ENCODE measurements around the gene BUD23. TPM values are rescaled to one million over a fixed set of nuclear protein-coding genes. Genes with fewer than 3 reads are reported as not detected.
A peak's percentile ranks its signal among the peaks of the same experiment; 100 is the strongest.

The BUD23 gene
- total and polyA plus RNA-seq, 9 of the 15 experiments (the other 6 are each of a cell fraction or from before 2014, with no cell fraction given), result 79.5 to 270 (median 150) TPM

DNA sequence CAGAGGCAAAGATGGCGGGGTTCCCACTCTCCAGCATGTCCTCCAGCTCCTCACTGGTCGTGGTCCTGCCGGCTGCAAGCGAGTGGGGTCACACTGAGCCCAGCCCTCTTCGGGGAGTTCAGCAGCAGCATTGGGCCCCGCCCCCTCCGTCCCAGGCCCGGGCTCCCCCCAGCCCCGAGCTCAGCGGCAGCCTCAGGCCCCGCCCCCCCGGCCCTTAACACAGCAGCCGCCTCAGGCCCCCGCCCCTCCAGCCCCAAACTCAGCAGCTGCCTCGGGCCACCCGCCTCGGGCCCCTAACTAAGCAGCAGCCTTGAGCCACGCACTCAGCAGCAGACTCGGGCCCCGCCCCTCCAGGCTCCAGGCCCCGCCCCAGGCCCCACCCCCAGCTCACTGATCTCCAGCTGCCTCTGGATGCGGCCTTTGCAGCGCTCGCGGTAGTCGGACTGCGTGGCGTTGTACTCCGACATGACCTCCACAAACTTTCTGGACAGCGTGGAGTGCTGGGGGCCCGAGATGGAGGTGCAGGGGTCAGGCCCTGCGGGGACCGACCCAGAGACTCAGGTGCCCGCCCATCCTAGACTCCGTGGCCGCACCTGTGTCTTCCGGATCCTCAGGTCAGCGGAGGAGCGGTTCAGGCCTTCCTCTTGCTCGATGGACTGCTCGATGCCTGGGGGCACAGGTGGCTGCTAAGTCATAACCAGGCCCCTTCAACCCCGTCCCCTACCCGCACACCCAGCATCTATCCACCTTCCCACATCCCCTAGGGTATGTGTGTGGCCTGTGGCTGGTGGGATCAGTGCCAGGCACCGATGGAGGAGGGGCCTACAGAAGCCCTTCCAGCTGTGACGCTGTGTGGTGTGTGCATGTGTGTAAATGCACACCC lies 20.6 kb downstream of the BUD23 start (continued):
- no peak for TF ChIP-seq GTF3C2 (IDR thresholded peaks at IDR 0.05; ENCODE audit: borderline replicate concordance, extremely low read depth, insufficient read length)
- no peak for TF ChIP-seq FOXP1 (CRISPR knock-in tag; IDR thresholded peaks at IDR 0.05)
- TF ChIP-seq CXXC5 (CRISPR knock-in tag; IDR thresholded peaks at IDR 0.05), result 0 out of 2 replicates have a peak, but pooled peaks have one; percentile 16
- TF ChIP-seq, protein P1, sequence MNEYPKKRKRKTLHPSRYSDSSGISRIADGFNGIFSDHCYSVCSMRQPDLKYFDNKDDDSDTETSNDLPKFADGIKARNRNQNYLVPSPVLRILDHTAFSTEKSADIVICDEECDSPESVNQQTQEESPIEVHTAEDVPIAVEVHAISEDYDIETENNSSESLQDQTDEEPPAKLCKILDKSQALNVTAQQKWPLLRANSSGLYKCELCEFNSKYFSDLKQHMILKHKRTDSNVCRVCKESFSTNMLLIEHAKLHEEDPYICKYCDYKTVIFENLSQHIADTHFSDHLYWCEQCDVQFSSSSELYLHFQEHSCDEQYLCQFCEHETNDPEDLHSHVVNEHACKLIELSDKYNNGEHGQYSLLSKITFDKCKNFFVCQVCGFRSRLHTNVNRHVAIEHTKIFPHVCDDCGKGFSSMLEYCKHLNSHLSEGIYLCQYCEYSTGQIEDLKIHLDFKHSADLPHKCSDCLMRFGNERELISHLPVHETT (CRISPR knock-in tag; conservative IDR thresholded peaks at IDR 0.05 in 1 of 2, IDR thresholded peaks at IDR 0.05 in 1 of 2), result no peak
- no peak for TF ChIP-seq ZNF551 (CRISPR knock-in tag; IDR thresholded peaks at IDR 0.05)
- TF ChIP-seq, protein P2, sequence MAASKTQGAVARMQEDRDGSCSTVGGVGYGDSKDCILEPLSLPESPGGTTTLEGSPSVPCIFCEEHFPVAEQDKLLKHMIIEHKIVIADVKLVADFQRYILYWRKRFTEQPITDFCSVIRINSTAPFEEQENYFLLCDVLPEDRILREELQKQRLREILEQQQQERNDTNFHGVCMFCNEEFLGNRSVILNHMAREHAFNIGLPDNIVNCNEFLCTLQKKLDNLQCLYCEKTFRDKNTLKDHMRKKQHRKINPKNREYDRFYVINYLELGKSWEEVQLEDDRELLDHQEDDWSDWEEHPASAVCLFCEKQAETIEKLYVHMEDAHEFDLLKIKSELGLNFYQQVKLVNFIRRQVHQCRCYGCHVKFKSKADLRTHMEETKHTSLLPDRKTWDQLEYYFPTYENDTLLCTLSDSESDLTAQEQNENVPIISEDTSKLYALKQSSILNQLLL (CRISPR knock-in tag; IDR thresholded peaks at IDR 0.05; ENCODE audit: borderline replicate concordance), result no peak
- no peak for TF ChIP-seq CBX1 (IDR thresholded peaks at IDR 0.05; ENCODE audit: low read depth)
- TF ChIP-seq ZNF778 (CRISPR knock-in tag; IDR thresholded peaks at IDR 0.05), result no peak
- 0 out of 2 replicates have a peak, but pooled peaks have one; percentile 19 for TF ChIP-seq MYC (IDR thresholded peaks at IDR 0.05; ENCODE audit: low read depth, low read length)
- no peak for TF ChIP-seq MYC (CRISPR knock-in tag; IDR thresholded peaks at IDR 0.05; ENCODE audit: borderline replicate concordance, low read depth)
- no peak for TF ChIP-seq POU5F1 (IDR thresholded peaks at IDR 0.05; ENCODE audit: borderline replicate concordance, low read depth, low read length, partially characterized antibody)
- TF ChIP-seq, protein P3, sequence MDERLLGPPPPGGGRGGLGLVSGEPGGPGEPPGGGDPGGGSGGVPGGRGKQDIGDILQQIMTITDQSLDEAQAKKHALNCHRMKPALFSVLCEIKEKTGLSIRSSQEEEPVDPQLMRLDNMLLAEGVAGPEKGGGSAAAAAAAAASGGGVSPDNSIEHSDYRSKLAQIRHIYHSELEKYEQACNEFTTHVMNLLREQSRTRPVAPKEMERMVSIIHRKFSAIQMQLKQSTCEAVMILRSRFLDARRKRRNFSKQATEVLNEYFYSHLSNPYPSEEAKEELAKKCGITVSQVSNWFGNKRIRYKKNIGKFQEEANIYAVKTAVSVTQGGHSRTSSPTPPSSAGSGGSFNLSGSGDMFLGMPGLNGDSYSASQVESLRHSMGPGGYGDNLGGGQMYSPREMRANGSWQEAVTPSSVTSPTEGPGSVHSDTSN (CRISPR knock-in tag; IDR thresholded peaks at IDR 0.05; ENCODE audit: low read depth), result no peak
- TF ChIP-seq, protein P3 (tag; conservative IDR thresholded peaks at IDR 0.05; ENCODE audit: low read depth), result no peak
- TF ChIP-seq, protein P4, sequence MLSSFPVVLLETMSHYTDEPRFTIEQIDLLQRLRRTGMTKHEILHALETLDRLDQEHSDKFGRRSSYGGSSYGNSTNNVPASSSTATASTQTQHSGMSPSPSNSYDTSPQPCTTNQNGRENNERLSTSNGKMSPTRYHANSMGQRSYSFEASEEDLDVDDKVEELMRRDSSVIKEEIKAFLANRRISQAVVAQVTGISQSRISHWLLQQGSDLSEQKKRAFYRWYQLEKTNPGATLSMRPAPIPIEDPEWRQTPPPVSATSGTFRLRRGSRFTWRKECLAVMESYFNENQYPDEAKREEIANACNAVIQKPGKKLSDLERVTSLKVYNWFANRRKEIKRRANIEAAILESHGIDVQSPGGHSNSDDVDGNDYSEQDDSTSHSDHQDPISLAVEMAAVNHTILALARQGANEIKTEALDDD (IDR thresholded peaks at IDR 0.05), result no peak
- no peak for TF ChIP-seq NFRKB (IDR thresholded peaks at IDR 0.05; ENCODE audit: low read depth)
